ENCODE data around the gene NDUFC1.
"Not testable (repeated sequence)": the region's sequence is repeated elsewhere in the genome, so short reads cannot be mapped to it uniquely, and the experiment has no call there.

Gene NDUFC1

DNA sequence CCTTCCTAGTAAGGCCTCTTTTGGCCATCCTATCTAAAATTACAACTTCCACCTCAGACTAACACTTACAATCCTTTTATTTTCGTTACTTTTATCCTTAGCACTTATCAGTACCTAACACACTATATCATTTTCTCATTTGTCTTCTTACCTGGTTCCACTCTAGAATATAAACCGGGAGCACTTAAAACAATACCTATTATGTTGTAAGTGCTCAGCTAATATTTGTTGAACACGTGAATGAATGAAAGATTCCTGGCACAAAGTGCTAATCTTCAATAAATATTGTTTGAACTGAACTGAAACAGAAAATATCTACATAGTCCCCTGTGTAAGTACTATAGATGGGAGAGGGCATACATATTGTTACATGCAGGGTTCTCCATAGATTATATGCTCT lies 36.6 kb downstream of the NDUFC1 start:
- TF ChIP-seq, protein P1, sequence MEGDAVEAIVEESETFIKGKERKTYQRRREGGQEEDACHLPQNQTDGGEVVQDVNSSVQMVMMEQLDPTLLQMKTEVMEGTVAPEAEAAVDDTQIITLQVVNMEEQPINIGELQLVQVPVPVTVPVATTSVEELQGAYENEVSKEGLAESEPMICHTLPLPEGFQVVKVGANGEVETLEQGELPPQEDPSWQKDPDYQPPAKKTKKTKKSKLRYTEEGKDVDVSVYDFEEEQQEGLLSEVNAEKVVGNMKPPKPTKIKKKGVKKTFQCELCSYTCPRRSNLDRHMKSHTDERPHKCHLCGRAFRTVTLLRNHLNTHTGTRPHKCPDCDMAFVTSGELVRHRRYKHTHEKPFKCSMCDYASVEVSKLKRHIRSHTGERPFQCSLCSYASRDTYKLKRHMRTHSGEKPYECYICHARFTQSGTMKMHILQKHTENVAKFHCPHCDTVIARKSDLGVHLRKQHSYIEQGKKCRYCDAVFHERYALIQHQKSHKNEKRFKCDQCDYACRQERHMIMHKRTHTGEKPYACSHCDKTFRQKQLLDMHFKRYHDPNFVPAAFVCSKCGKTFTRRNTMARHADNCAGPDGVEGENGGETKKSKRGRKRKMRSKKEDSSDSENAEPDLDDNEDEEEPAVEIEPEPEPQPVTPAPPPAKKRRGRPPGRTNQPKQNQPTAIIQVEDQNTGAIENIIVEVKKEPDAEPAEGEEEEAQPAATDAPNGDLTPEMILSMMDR (conservative IDR thresholded peaks at IDR 0.05), result no peak
- no peak for TF ChIP-seq ZFX (IDR thresholded peaks at IDR 0.05)
- H3K27ac ChIP-seq, result no peak overlapping the region

GRCh38 chr4:139256349-139256748 lies 45.9 kb downstream of the NDUFC1 start:
- TF ChIP-seq ZFX (IDR thresholded peaks at IDR 0.05), result no peak
- TF ChIP-seq, protein P1 (conservative IDR thresholded peaks at IDR 0.05), result no peak
- H3K27ac ChIP-seq, result no peak overlapping the region

DNA sequence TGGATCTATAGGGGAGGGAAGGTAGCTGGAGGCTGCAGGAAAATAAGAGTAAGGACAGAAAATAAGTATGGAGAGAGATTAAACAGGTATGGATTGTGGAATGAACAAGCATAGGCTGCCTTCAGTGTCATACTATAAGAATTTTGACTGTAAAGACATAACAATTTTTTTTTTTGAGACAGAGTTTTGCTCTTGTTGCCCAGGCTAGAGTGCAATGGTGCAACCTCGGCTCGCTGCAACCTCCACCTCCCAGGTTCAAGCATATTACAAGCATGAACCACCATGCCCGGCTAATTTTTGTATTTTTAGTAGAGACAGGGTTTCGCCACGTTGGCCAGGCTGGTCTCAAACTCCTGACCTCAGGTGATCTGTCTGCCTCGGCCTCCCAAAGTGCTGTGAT lies 46.7 kb downstream of the NDUFC1 start:
- H3K27ac ChIP-seq, result not testable (repeated sequence)

DNA sequence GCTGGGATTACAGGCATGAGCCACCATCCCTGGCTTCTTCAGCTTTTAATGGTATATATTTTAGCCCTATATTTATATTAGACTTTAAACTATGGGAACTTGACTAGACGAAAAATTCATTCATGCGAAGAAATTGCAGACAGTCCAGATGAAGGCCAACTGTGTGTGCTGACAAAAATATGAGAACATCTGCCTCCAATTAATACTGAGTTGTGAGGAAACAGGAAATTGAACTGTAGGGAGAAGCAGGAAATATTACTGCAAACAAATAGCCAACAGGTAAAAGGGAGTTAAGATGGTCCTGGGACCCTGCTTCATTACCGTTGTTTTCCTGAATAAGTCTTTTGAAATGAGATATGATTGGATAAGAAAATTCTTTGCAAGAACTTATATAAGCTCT lies 48.6 kb downstream of the NDUFC1 start:
- TF ChIP-seq, protein P1 (conservative IDR thresholded peaks at IDR 0.05), result no peak
- TF ChIP-seq ZFX (IDR thresholded peaks at IDR 0.05), result no peak
- H3K27ac ChIP-seq, result no peak overlapping the region

- TF ChIP-seq, protein P1 (conservative IDR thresholded peaks at IDR 0.05), result no peak
- TF ChIP-seq ZFX (IDR thresholded peaks at IDR 0.05), result no peak
- H3K27ac ChIP-seq, result no peak overlapping the region
Measured at GRCh38 chr4:139253046-139253445, 49.2 kb downstream of the NDUFC1 start.

GRCh38 chr4:139247700-139248238 lies 54.5 kb downstream of the NDUFC1 start:
- no peak for TF ChIP-seq ZFX (IDR thresholded peaks at IDR 0.05)
- TF ChIP-seq, protein P1 (conservative IDR thresholded peaks at IDR 0.05), result no peak
- H3K27ac ChIP-seq, result no peak overlapping the region

- H3K27ac ChIP-seq, result no peak overlapping the region
- TF ChIP-seq ZFX (IDR thresholded peaks at IDR 0.05), result no peak
- TF ChIP-seq, protein P1 (conservative IDR thresholded peaks at IDR 0.05), result no peak
Measured at GRCh38 chr4:139247241-139247640, 55.0 kb downstream of the NDUFC1 start.

- H3K27ac ChIP-seq, result no peak overlapping the region
- no peak for TF ChIP-seq ZFX (IDR thresholded peaks at IDR 0.05)
- TF ChIP-seq, protein P1 (conservative IDR thresholded peaks at IDR 0.05), result no peak
Measured at GRCh38 chr4:139246166-139246565, 56.1 kb downstream of the NDUFC1 start.

All from C4-2B (cell line).